ENCODE results near the gene MVD.
A peak's percentile ranks its signal among the peaks of the same experiment; 100 is the strongest.

The MVD gene

DNA sequence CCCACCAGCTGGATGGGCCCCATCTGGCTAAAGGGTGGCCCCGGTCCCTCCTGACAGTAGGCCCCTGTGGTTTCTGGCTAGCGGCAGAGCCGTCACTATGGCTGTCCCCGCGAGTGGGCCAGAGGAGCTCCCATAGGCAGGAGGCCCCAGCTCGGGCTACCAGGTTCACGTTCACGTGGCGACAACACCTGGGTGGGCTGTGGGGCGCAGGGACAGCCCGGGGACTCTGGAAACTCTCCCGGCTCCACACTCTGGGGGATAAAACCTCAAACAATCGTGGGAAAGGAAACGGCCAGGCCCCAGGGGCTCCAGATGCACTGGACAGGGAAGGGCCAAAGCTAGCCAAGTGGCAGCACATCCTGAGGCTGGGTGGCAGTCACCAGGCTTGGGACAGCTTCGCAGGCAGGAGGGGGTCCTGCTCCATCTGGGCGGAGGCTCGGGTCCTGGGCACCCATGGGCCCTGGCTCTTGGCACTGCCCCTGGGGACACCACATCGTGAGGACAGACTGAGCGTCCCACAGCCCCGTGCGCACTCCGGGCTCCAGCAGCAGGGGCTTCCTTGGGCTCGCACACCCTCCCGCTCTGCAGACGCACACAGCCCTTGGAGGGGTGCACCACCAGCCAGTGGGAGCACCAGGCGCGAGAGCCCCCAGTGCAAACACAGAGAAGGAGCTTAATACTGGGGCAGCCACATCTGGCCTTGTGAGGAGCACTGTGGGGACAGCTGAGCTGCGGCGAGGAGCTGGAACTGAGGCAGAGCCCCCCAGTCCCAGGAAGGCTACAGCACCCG, 38.9 kb upstream of the MVD start:
- TF ChIP-seq CTCF (IDR thresholded peaks at IDR 0.05; ENCODE audit: low read depth, low read length, missing control alignments): no peak
- no peak for DNase-seq (ENCODE audit: low read depth)
- H3K4me3 ChIP-seq (ENCODE audit: low read depth, low read length): peak overlapping the region; percentile 36

DNA sequence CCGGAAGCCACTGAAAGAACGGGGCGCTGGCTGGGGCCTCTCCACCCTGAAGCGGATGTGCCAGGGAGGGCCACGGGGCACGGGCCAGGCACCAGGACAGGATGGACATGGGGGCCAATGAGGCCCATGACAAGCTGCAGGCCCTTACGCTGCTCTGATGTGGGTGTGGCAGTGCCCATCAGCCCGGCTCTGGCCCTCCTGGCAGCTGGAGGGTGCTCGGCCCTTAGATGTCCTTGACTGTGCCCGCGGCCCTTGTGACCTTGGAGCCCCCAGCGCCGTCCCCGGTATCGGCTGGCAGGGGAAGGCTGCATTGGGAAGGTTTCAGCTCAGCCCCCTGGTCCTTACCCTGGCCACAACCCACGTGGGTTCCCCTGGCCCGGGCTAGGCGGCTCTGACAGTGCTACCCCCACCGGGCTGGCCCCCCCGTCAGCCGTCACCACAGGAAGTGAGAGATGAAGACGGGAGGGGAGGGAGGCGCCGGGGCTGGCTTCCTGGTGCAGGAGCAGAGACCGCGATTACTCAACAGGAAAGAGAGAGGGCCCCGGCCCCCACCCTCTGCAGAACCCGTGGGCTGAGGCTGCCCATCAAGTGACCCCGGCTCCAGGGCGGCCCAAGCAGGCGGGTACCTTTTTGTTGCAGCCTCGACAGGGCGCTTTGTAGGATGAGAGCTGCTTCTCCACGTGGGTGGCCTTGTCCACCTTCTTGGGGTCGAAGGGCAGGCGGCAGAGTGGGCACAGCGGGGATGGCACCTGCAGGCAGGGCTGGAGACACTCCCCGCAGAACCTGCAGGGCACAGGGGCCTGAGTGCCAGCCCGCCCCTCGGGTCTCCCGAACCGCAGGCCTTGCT, 38.0 kb upstream of the MVD start:
- DNase-seq (ENCODE audit: low read depth): no peak
- H3K4me3 ChIP-seq (ENCODE audit: low read depth, low read length): peak overlapping the region; percentile 36
- TF ChIP-seq CTCF (IDR thresholded peaks at IDR 0.05; ENCODE audit: low read depth, low read length, missing control alignments): no peak

DNA sequence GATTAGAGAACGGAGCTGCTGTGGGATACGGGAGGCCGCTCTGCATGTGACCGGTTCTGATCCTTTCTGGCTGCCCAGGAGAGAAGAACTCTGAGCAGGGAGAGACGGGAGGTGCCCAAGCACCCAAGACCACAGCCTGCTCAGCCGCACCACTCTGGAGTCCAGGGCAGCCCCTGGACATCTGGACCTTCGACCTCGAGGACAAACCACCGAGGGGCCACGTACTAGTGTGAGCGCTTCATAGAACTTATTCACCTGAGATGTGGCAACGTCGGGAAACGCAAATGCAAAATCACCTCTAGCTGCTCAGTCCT, 37.4 kb upstream of the MVD start:
- no peak for DNase-seq (ENCODE audit: low read depth)
- H3K4me3 ChIP-seq (ENCODE audit: low read depth, low read length): no peak overlapping the region
- TF ChIP-seq CTCF (IDR thresholded peaks at IDR 0.05; ENCODE audit: low read depth, low read length, missing control alignments): no peak

DNA sequence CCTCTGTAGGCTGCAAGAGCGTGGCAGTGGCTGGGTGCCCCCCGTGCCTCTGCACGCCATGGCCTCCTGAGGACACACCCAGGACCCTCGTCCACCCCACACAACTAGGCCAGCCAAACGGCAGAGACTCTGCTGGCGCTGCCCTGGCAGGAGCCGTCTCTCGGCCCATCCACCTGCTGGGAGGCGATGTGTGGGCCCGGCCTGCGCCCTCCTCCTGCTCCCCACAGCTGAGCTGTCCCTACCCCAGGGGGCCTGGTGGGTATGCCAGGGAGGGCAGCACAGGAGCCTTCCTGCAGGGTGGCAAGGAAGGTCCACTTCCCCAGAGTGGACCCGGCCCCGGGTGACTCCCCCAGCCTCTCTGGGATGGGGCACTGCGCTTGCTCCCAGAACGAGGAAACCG, 36.3 kb upstream of the MVD start:
- no peak overlapping the region for H3K4me3 ChIP-seq (ENCODE audit: low read depth, low read length)
- no peak for TF ChIP-seq CTCF (IDR thresholded peaks at IDR 0.05; ENCODE audit: low read depth, low read length, missing control alignments)
- DNase-seq (ENCODE audit: low read depth): no peak

DNA sequence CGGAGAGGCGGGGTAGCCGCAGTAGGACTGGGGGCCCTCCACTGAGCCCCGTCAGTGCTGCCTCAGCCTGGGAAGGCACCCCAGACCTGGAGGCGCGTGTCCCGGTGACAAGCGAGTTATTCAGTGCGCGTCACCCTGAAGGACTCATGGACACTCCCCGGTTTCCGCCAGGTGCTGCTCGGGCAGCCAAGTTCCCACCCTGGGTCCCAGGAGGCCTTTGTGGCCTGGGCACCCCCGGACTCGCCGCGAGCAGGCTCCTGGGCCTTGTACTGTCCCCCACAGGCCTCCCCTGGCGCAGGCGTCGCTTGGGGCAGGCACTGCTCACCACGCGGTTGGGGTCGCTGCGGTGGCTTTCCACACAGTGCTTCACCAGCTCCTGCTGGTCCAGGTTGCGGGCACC, 35.8 kb upstream of the MVD start:
- no peak overlapping the region for H3K4me3 ChIP-seq (ENCODE audit: low read depth, low read length)
- no peak for DNase-seq (ENCODE audit: low read depth)
- TF ChIP-seq CTCF (IDR thresholded peaks at IDR 0.05; ENCODE audit: low read depth, low read length, missing control alignments): no peak

DNA sequence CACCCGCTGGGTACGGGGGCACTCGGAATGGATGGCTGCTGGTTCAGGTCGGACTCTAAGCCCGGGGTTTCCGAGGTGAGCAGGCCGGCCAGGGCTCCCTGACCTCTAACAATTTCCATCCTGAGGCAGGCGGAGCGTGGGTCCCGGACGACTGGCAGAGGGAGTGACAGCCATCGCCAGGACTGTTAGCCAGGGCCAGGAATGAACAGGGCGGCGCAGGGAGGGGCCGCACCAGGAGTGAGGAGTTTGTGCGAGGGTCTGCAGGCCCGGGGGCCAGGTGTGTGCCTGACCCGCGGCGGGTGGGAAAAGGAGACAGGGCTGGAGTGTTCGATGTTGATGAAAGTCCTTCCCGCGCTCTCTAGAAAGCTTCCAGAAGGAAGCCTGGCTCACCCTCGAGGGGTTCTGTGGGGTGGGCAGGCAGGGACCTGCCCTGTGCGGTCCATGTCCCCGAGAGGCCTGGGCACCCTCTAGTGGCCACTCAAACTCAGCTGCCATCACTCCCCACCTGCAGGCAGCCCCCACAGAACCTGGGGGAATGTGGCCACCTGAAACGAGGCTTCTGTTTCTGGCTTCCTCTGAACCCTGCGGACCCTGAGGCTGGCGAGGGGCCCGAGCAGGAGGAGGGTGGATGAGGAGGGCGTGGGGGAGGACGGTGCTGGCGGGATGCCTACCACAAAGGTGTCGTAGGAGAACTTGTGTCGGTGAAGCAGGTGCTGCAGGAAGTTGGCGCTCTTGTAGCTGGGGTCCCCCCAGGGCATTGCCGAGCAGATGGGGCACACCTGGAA, 35.1 kb upstream of the MVD start:
- DNase-seq (ENCODE audit: low read depth): no peak
- TF ChIP-seq CTCF (IDR thresholded peaks at IDR 0.05; ENCODE audit: low read depth, low read length, missing control alignments): peak; percentile 24

More for the DNA sequence above, 35.1 kb upstream of the MVD start:
- no peak overlapping the region for H3K4me3 ChIP-seq (ENCODE audit: low read depth, low read length)
